Vagina (tissue), 2 donors: ENCODE measurements around the gene PLSCR3. TPM values are rescaled to one million over a fixed set of nuclear protein-coding genes. Genes with fewer than 3 reads are reported as not detected.

Source experiments
- DNase-seq, 2 donors: peaks; one replicate each; pipeline ENCODE4 v3.0.0-alpha.2; 2017; ENCODE audit errors: extremely low spot score in 2 of 2
- H3K27ac ChIP-seq: fragments of 200-600 bp; sonication (generic); one replicate; pipeline ENCODE4 v1.5.1; 2019
- H3K27me3 ChIP-seq: fragments of 200-600 bp; sonication (generic); one replicate; pipeline ENCODE4 v1.5.1; 2019
- H3K36me3 ChIP-seq, 2 donors: fragments of 200-600 bp; sonication (generic); one replicate each; pipeline ENCODE4 v1.5.1; 2017 to 2019
- H3K4me1 ChIP-seq: fragments of 200-600 bp; sonication (generic); one replicate; pipeline ENCODE4 v1.5.1; 2019
- H3K4me3 ChIP-seq, 2 donors: fragments of 200-600 bp; sonication (generic); 1 replicate in 1 of 2; 2 replicates in 1 of 2; pipeline ENCODE4 v1.5.1; 2016 to 2019
- H3K9me3 ChIP-seq: fragments of 200-600 bp; sonication (generic); one replicate; pipeline ENCODE4 v1.5.1; 2019
- CTCF ChIP-seq, 3 experiments: fragments of 450-650 bp in 2 of 3; fragments of 200-600 bp in 1 of 3; sonication (generic) in 1 of 3; IDR thresholded peaks; one replicate each; pipeline ENCODE4 v1.5.1; 2017 to 2019; ENCODE audit warnings: antibody characterized with exemption in 3 of 3, mild to moderate bottlenecking in 2 of 3, moderate library complexity in 2 of 3
- POLR2A ChIP-seq, 2 donors: fragments of 450-650 bp; IDR thresholded peaks; one replicate each; pipeline ENCODE4 v1.6.1; 2017; ENCODE audit warnings: antibody characterized with exemption in 2 of 2, mild to moderate bottlenecking in 2 of 2, moderate library complexity in 2 of 2
- POLR2AphosphoS5 ChIP-seq, 2 donors: sonication (generic); formaldehyde crosslinking; IDR thresholded peaks; one replicate each; pipeline ENCODE4 v1.9.0; 2017; ENCODE audit warnings: antibody characterized with exemption in 2 of 2, mild to moderate bottlenecking in 2 of 2, low read depth in 1 of 2; ENCODE audit not compliant: insufficient read depth in 1 of 2
- intact Hi-C: fragments of 100-400 bp; cut with DNase I; formaldehyde crosslinking; loops from one replicate; pipeline ENCODE4 v1.15.1; 2023
- total RNA-seq: library from RNA; depleted of rRNA; stranded (reverse); fragments of >200 nt; gene quantifications from one replicate; pipeline ENCODE4 v1.2.3, GENCODE V29; 2016

The PLSCR3 gene
- total RNA-seq, 1 donor from 2014 or later: 37.1 TPM

GRCh38 chr17:7440834-7441195 is 46.5 kb upstream of the PLSCR3 start:
- Histone ChIP-seq H3K9me3 (no peaks in the 10 kb centered on the region), H3K4me3 (peak overlapping the region; percentile 46 to 49), H3K36me3 (no peaks in the 10 kb centered on the region), H3K27ac (peak overlapping the region; percentile 81), H3K27me3 (no peaks in the 10 kb centered on the region), H3K4me1 (peaks cover 70% of the 10 kb centered on the region)
- intact Hi-C loops: no loop called here
- DNase-seq: no peak
- TF ChIP-seq CTCF (IDR thresholded peaks at IDR 0.05): no peak
- no peak for TF ChIP-seq POLR2AphosphoS5 (IDR thresholded peaks at IDR 0.05; ENCODE audit: insufficient read depth in 1 of 2, low read depth in 1 of 2)
- no peak for TF ChIP-seq POLR2A (IDR thresholded peaks at IDR 0.05)

- Histone ChIP-seq H3K36me3 (no peaks in the 10 kb centered on the region), H3K27me3 (no peaks in the 10 kb centered on the region), H3K4me3 (peak overlapping the region; percentile 46 to 49), H3K4me1 (peaks cover 68% of the 10 kb centered on the region), H3K9me3 (no peaks in the 10 kb centered on the region), H3K27ac (peak overlapping the region; percentile 81)
- intact Hi-C loops: no loop called here
- TF ChIP-seq POLR2AphosphoS5 (IDR thresholded peaks at IDR 0.05; ENCODE audit: insufficient read depth in 1 of 2, low read depth in 1 of 2) (no peak), POLR2A (IDR thresholded peaks at IDR 0.05) (no peak), CTCF (IDR thresholded peaks at IDR 0.05) (no peak)
- DNase-seq: no peak
Measured at GRCh38 chr17:7440113-7440833, 45.9 kb upstream of the PLSCR3 start.

- peaks cover 62% of the 10 kb centered on the region for H3K4me1 ChIP-seq
- no peak for TF ChIP-seq POLR2A (IDR thresholded peaks at IDR 0.05)
- TF ChIP-seq POLR2AphosphoS5 (IDR thresholded peaks at IDR 0.05; ENCODE audit: insufficient read depth in 1 of 2, low read depth in 1 of 2): no peak
- no peak for TF ChIP-seq CTCF (IDR thresholded peaks at IDR 0.05)
- no peaks in the 10 kb centered on the region for H3K9me3 ChIP-seq
- no peaks in the 10 kb centered on the region for H3K27me3 ChIP-seq
- peak within 1 kb of the TSS; percentile 81 for H3K27ac ChIP-seq
- H3K36me3 ChIP-seq: no peaks in the 10 kb centered on the region
- peak within 1 kb of the TSS; percentile 46 to 49 for H3K4me3 ChIP-seq
- intact Hi-C loops: loop anchor here (2.0 to 5.0 kb wide), 3 partner anchors 45 to 118 kb away; partner anchors contain the start of genes KCTD11, POLR2A and TNFSF13
- no peak for DNase-seq
Measured at GRCh38 chr17:7439462-7440112, 45.3 kb upstream of the PLSCR3 start, which contains the start of gene FGF11. Gene FGF11, plus strand, starts transcription at chr17:7439512. Its CDS starts 109 bp downstream, at chr17:7439621.

- H3K36me3 ChIP-seq: no peaks in the 10 kb centered on the region
- H3K4me3 ChIP-seq: peak overlapping the region; percentile 46 to 49
- no peaks in the 10 kb centered on the region for H3K27me3 ChIP-seq
- peak overlapping the region; percentile 81 for H3K27ac ChIP-seq
- H3K9me3 ChIP-seq: no peaks in the 10 kb centered on the region
- intact Hi-C loops: loop anchor here (2.0 to 5.0 kb wide), 3 partner anchors 46 to 118 kb away; partner anchors contain the start of genes KCTD11, POLR2A and TNFSF13
- TF ChIP-seq CTCF (IDR thresholded peaks at IDR 0.05) (no peak), POLR2AphosphoS5 (IDR thresholded peaks at IDR 0.05; ENCODE audit: insufficient read depth in 1 of 2, low read depth in 1 of 2) (no peak), POLR2A (IDR thresholded peaks at IDR 0.05) (no peak)
- peaks cover 56% of the 10 kb centered on the region for H3K4me1 ChIP-seq
- no peak for DNase-seq
Measured at GRCh38 chr17:7438656-7439460, 44.5 kb upstream of the PLSCR3 start.
